K562 (cell line): ENCODE data around the gene RFNG. TPM values are rescaled to one million over a fixed set of nuclear protein-coding genes. Genes with fewer than 3 reads are reported as not detected.

ENCODE experiments used
- ATAC-seq: fragments of 200-7000 bp; cut with Tn5 transposase; 3 replicates; pipeline ENCODE4 v1.9.1; 2020; ENCODE audit warnings: moderate library complexity
- BruUV-seq: library from RNA; stranded (reverse); fragments of 400-500 nt; replicated peaks from 2 replicates; lab custom pipeline; 2021; lab: Mats Ljungman, UMichigan
- CTCF ChIA-PET: fragments of 300-600 bp; formaldehyde crosslinking; extraction: SDS; loops from one replicate; lab custom pipeline; 2021; ENCODE audit warnings: low intra/inter-chr PET ratio; lab: Yijun Ruan, JAX
- POLR2A ChIA-PET: fragments of 300-600, 350-650 bp; sonication (Branson Sonifier 250); formaldehyde crosslinking; extraction: SDS; loops from one replicate; lab custom pipeline; 2021; ENCODE audit warnings: antibody characterized with exemption, inconsistent platforms; lab: Yijun Ruan, JAX
- DNase-seq, 4 experiments: peaks; one replicate each; pipeline versions ENCODE4 v3.0.0 to v3.0.0-alpha.2; 2011 to 2018; ENCODE audit warnings: low spot score in 3 of 4, mixed read lengths in 3 of 4; ENCODE audit errors: extremely low read depth in 1 of 4
- FAIRE-seq: peaks from 2 replicates; lab custom pipeline; 2011; peaks lifted over from hg19 to GRCh38; lab: Jason Lieb, UNC
- H2AFZ ChIP-seq: 2 replicates; pipeline ENCODE4 v1.6.0; 2011; ENCODE audit warnings: low read depth, low read length, control low read depth, inconsistent platforms
- H3K27ac ChIP-seq: fragments of 200-600 bp; 3 replicates; pipeline ENCODE4 v1.8.0; 2011; ENCODE audit warnings: low read depth, mild to moderate bottlenecking, control low read depth, inconsistent platforms, low read length, moderate library complexity, mixed read lengths; ENCODE audit errors: extremely low read depth
- H3K27me3 ChIP-seq, 2 experiments: fragments of 300-600 bp in 1 of 2; 2 replicates in 1 of 2; 3 replicates in 1 of 2; pipeline versions ENCODE4 v1.6.0 to v1.8.0; 2011; ENCODE audit warnings: inconsistent platforms in 2 of 2, low read length in 2 of 2, mild to moderate bottlenecking in 1 of 2, mixed read lengths in 1 of 2, moderate library complexity in 1 of 2; ENCODE audit not compliant: control insufficient read depth in 2 of 2, insufficient read depth in 2 of 2
- H3K36me3 ChIP-seq: fragments of 300-600 bp; 3 replicates; pipeline ENCODE4 v1.8.0; 2011; ENCODE audit warnings: mild to moderate bottlenecking, low read length, inconsistent platforms; ENCODE audit not compliant: control insufficient read depth, insufficient read depth
- H3K4me1 ChIP-seq, 2 experiments: fragments of 200-600 bp in 1 of 2; replicated peaks in 1 of 2; 2 replicates in 1 of 2; 3 replicates in 1 of 2; pipeline versions ENCODE4 v1.5.1 to v1.8.0; 2011; ENCODE audit warnings: inconsistent platforms in 2 of 2, low read length in 2 of 2, mild to moderate bottlenecking in 1 of 2, mixed read lengths in 1 of 2, moderate library complexity in 1 of 2; ENCODE audit not compliant: control insufficient read depth in 2 of 2, insufficient read depth in 2 of 2
- H3K4me2 ChIP-seq: 2 replicates; pipeline ENCODE4 v1.6.1; 2011; ENCODE audit warnings: low read length, control low read depth, inconsistent platforms, mixed read lengths; ENCODE audit not compliant: insufficient read depth
- H3K4me3 ChIP-seq: fragments of 200-600 bp; sonication (generic), shearing (Covaris generic); 2 replicates; pipeline ENCODE4 v1.5.1; 2016; ENCODE audit warnings: control low read depth, inconsistent platforms
- H3K79me2 ChIP-seq: fragments of 200-600 bp; 3 replicates; pipeline ENCODE4 v1.8.0; 2011; ENCODE audit warnings: low read length, inconsistent platforms; ENCODE audit not compliant: control insufficient read depth, insufficient read depth
- H3K9ac ChIP-seq, 2 experiments: 2 replicates each; pipeline versions ENCODE4 v1.6.0 to v1.6.1; 2011; ENCODE audit warnings: low read depth in 2 of 2, low read length in 2 of 2, control low read depth in 1 of 2, inconsistent platforms in 1 of 2, mild to moderate bottlenecking in 1 of 2, mixed read lengths in 1 of 2; ENCODE audit not compliant: insufficient read depth in 1 of 2
- H3K9me1 ChIP-seq: one replicate; pipeline ENCODE4 v1.6.0; 2011; ENCODE audit warnings: inconsistent platforms, mild to moderate bottlenecking, low read length, moderate library complexity; ENCODE audit not compliant: control insufficient read depth, insufficient read depth
- H3K9me3 ChIP-seq: replicated peaks from 2 replicates; pipeline ENCODE4 v1.5.1; 2011; ENCODE audit warnings: low read depth, low read length, inconsistent platforms; ENCODE audit not compliant: control insufficient read depth, insufficient read depth
- H4K20me1 ChIP-seq: replicated peaks from 2 replicates; pipeline ENCODE4 v1.6.1; 2011; ENCODE audit warnings: low read length, inconsistent platforms, mixed read lengths; ENCODE audit not compliant: control insufficient read depth, insufficient read depth
- ESRRA ChIP-seq: fragments of 450-650 bp; IDR thresholded peaks from 2 replicates; pipeline ENCODE4 v1.6.1; 2014; ENCODE audit warnings: low read depth, mild to moderate bottlenecking, moderate library complexity, borderline replicate concordance
- HNRNPLL ChIP-seq: fragments of 200-400 bp; formaldehyde crosslinking; IDR thresholded peaks from 2 replicates; pipeline ENCODE4 v1.6.1; 2017; ENCODE audit warnings: low read length, low read depth, mild to moderate bottlenecking; ENCODE audit not compliant: poor library complexity, severe bottlenecking
- JUN ChIP-seq, 2 experiments: sonication (generic) in 1 of 2; formaldehyde crosslinking in 1 of 2; IDR thresholded peaks; 2 replicates each; pipeline versions ENCODE4 v1.6.1 to v1.8.0; 2012 to 2022; ENCODE audit warnings: borderline replicate concordance in 2 of 2, mild to moderate bottlenecking in 2 of 2, improper control_type of control experiment in 1 of 2, low read depth in 1 of 2, low read length in 1 of 2, missing genetic modification reagents in 1 of 2
- MTA1 ChIP-seq: fragments of 450-650 bp; IDR thresholded peaks from 2 replicates; pipeline ENCODE4 v1.6.1; 2017; ENCODE audit warnings: borderline replicate concordance
- NR1H2 ChIP-seq: sonication (generic); formaldehyde crosslinking; IDR thresholded peaks from 2 replicates; pipeline ENCODE4 v1.4.0; 2020; ENCODE audit warnings: mild to moderate bottlenecking, missing genetic modification reagents
- POLR2A ChIP-seq: fragments of 450-650 bp; conservative IDR thresholded peaks from 2 replicates; pipeline ENCODE4 v1.6.1; 2016
- POLR3A ChIP-seq: IDR thresholded peaks from 2 replicates; pipeline ENCODE4 v1.6.1; 2011; ENCODE audit warnings: borderline replicate concordance, mild to moderate bottlenecking, moderate library complexity; ENCODE audit not compliant: insufficient read length, insufficient read depth; ENCODE audit errors: extremely low read depth
- RBFOX2 ChIP-seq: fragments of 200-400 bp; formaldehyde crosslinking; IDR thresholded peaks from 2 replicates; pipeline ENCODE4 v1.6.1; 2017; ENCODE audit warnings: low read depth, mild to moderate bottlenecking, low read length, moderate library complexity
- RFX7 ChIP-seq: fragments of 250-450 bp; sonication (Bioruptor Pico); IDR thresholded peaks from 2 replicates; pipeline ENCODE4 v1.5.1; 2021; ENCODE audit warnings: mild to moderate bottlenecking
- SMARCB1 ChIP-seq: IDR thresholded peaks from 2 replicates; pipeline ENCODE4 v1.6.1; 2011; ENCODE audit warnings: improper control_type of control experiment, low read depth; ENCODE audit not compliant: insufficient read length
- SREBF1 ChIP-seq: fragments of 150-350 bp; IDR thresholded peaks from 2 replicates; pipeline ENCODE4 v1.6.1; 2014; ENCODE audit warnings: antibody characterized with exemption, low read depth, low read length, borderline replicate concordance
- ZC3H4 ChIP-seq: sonication (generic); formaldehyde crosslinking; IDR thresholded peaks from 2 replicates; pipeline ENCODE4 v1.9.0; 2021; ENCODE audit warnings: missing genetic modification reagents, borderline replicate concordance
- ZNF644 ChIP-seq: fragments of 200-800 bp; sonication (Bioruptor generic); IDR thresholded peaks from 2 replicates; pipeline ENCODE4 v1.6.1; 2016; ENCODE audit warnings: low read depth, missing genetic modification characterization, missing compliant biosample characterization
- WGBS: fragments of 100-300 bp; shearing (Covaris generic); methylation state at CpG from one replicate; pipeline ENCODE4 v1.1.6; 2016; ENCODE audit warnings: low coverage, mixed read lengths; ENCODE audit not compliant: insufficient coverage; ENCODE audit errors: missing lambda C conversion rate; 5-methylcytosine and 5-hydroxymethylcytosine counted together
- in situ Hi-C: fragments of 300-500 bp; cut with MboI; formaldehyde crosslinking; loops from 4 replicates; pipeline ENCODE4 v1.15.0; 2018; ENCODE audit warnings: inconsistent platforms, mixed read lengths
- intact Hi-C: fragments of 100-400 bp; cut with micrococcal nuclease; formaldehyde crosslinking; loops from 2 replicates; pipeline ENCODE4 v1.14.2; 2022
- polyA plus RNA-seq, 8 experiments: library from polyadenylated mRNA; depleted of rRNA in 4 of 8; stranded (reverse) in 5 of 8; unstranded in 3 of 8; fragments of >200 nt; fragmentation: Nextera tagmentation in 2 of 8; fragmentation: Illumina TruSeq in 1 of 8; extraction: Ambion mirVana in 2 of 8; extraction: Trizol in 1 of 8; gene quantifications; 2 replicates each; pipeline versions ENCODE4 v1.2.1 to v1.2.3, GENCODE V29; 2011 to 2014; ENCODE audit warnings: inconsistent platforms in 1 of 8, missing spikeins in 1 of 8
- total RNA-seq, 7 experiments: library from RNA; depleted of rRNA in 6 of 7; stranded (reverse); fragments of >200 nt in 6 of 7; fragmentation: Illumina TruSeq in 2 of 7; extraction: Trizol in 2 of 7; gene quantifications; 2 replicates each; pipeline versions ENCODE4 v1.2.1 to v1.2.3, GENCODE V29; 2011 to 2021; ENCODE audit warnings: low replicate concordance in 1 of 7
- TF ChIP-seq, protein P1 (sequence below): sonication (generic); formaldehyde crosslinking; IDR thresholded peaks from 2 replicates; pipeline ENCODE4 v1.8.0; 2022; ENCODE audit warnings: mild to moderate bottlenecking, low read depth, missing genetic modification reagents
- TF ChIP-seq, protein P2 (sequence below): fragments of 450-650 bp; IDR thresholded peaks from 2 replicates; pipeline ENCODE4 v1.6.1; 2017; ENCODE audit warnings: antibody characterized with exemption, mild to moderate bottlenecking

The RFNG gene
- total and polyA plus RNA-seq, 9 of the 15 experiments (the other 6 are each of a cell fraction or from before 2014, with no cell fraction given), result 0.32 to 32.8 (median 9.5) TPM

DNA sequence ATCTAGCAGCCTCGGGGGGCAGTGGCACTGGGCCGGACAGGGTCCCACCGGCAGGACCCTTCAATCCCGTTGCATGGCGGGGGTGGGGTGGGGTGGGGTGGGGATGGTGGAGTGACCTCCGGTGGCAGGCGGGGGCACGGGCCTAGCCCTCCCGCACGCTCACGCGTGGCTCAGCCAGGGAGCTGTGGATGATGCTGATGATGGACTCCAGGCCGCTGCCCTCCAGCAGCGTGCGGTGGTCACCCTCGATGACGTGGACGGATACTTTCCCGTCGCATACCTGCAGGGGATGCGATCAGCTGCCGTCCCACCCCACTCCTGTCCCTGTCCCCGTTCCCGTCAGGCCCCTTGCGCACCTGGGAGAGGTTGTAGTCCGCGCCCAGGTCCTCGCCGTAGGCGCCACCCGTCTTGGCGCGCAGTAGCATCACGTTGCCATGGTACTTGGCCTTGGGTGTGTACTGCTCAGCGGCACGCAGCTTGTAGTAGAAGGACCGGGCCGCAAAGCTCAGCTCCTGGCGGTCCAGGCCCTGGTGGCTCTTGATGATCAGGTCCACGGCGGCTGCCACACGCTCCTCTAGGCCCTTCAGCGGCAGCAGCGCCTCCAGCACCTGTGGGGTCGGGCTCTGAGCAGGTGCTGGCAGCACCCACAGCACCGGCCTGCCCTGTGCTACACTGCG is 27.5 kb upstream of the RFNG start:
- H3K4me2 ChIP-seq, result no peak overlapping the region
- H4K20me1 ChIP-seq, result peaks cover 27% of the 10 kb centered on the region
- H3K36me3 ChIP-seq, result peaks cover 65% of the 10 kb centered on the region; the same call in 2 of the 3 replicates
- ATAC-seq, result no peak
- in situ Hi-C loops, result no loop called here
- peaks cover 0 to 70% of the 10 kb centered on the region in 2 experiments; a peak in 2 of 5 replicates for H3K4me1 ChIP-seq
- no peak overlapping the region for H3K4me3 ChIP-seq
- H3K9ac ChIP-seq, result no peak overlapping the region
- H3K9me3 ChIP-seq, result no peaks in the 10 kb centered on the region
- 96% methylated on average over 29 of the region's 47 CpGs for WGBS
- ChIA-PET POLR2A (interaction anchor here (0.5 to 4.2 kb wide), 6 partner anchors 9 to 119 kb away, joined by 3 to 52 read pairs (median 5); partner anchors contain the start of gene NOTUM), CTCF (no interaction called here)
- no peaks in the 10 kb centered on the region for H3K27me3 ChIP-seq
- H3K27ac ChIP-seq, result no peak overlapping the region
- intact Hi-C loops, result no loop called here
- FAIRE-seq, result no peak
- no peaks in the 10 kb centered on the region; the same call in 2 of the 3 replicates for H3K79me2 ChIP-seq
- no peak for DNase-seq
- no TSS peak for BruUV-seq
- H3K9me1 ChIP-seq, result peaks cover 3% of the 10 kb centered on the region
- H2AFZ ChIP-seq, result no peak overlapping the region
- TF ChIP-seq SMARCB1 (no peak), HNRNPLL (no peak), NR1H2 (CRISPR knock-in tag) (no peak), ZNF644 (no peak), POLR3A (no peak), RFX7 (CRISPR knock-in tag) (no peak), SREBF1 (no peak), POLR2A (peak; percentile 69), ESRRA (no peak), RBFOX2 (peak; percentile 49), MTA1 (no peak), ZC3H4 (CRISPR knock-in tag) (no peak), JUN (IDR thresholded peaks at IDR 0.05; ENCODE audit: borderline replicate concordance, low read depth, low read length) (no peak), JUN (CRISPR knock-in tag; IDR thresholded peaks at IDR 0.05; ENCODE audit: borderline replicate concordance) (no peak)
- TF ChIP-seq, protein P1, sequence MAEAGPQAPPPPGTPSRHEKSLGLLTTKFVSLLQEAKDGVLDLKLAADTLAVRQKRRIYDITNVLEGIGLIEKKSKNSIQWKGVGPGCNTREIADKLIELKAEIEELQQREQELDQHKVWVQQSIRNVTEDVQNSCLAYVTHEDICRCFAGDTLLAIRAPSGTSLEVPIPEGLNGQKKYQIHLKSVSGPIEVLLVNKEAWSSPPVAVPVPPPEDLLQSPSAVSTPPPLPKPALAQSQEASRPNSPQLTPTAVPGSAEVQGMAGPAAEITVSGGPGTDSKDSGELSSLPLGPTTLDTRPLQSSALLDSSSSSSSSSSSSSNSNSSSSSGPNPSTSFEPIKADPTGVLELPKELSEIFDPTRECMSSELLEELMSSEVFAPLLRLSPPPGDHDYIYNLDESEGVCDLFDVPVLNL, result no peak
- TF ChIP-seq, protein P2, sequence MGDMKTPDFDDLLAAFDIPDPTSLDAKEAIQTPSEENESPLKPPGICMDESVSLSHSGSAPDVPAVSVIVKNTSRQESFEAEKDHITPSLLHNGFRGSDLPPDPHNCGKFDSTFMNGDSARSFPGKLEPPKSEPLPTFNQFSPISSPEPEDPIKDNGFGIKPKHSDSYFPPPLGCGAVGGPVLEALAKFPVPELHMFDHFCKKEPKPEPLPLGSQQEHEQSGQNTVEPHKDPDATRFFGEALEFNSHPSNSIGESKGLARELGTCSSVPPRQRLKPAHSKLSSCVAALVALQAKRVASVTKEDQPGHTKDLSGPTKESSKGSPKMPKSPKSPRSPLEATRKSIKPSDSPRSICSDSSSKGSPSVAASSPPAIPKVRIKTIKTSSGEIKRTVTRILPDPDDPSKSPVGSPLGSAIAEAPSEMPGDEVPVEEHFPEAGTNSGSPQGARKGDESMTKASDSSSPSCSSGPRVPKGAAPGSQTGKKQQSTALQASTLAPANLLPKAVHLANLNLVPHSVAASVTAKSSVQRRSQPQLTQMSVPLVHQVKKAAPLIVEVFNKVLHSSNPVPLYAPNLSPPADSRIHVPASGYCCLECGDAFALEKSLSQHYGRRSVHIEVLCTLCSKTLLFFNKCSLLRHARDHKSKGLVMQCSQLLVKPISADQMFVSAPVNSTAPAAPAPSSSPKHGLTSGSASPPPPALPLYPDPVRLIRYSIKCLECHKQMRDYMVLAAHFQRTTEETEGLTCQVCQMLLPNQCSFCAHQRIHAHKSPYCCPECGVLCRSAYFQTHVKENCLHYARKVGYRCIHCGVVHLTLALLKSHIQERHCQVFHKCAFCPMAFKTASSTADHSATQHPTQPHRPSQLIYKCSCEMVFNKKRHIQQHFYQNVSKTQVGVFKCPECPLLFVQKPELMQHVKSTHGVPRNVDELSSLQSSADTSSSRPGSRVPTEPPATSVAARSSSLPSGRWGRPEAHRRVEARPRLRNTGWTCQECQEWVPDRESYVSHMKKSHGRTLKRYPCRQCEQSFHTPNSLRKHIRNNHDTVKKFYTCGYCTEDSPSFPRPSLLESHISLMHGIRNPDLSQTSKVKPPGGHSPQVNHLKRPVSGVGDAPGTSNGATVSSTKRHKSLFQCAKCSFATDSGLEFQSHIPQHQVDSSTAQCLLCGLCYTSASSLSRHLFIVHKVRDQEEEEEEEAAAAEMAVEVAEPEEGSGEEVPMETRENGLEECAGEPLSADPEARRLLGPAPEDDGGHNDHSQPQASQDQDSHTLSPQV, result no peak
